C4-2B (cell line): ENCODE measurements around the gene STX5.

Experiments
- H3K27ac ChIP-seq: fragments of 450-650 bp; 2 replicates; pipeline ENCODE4 v1.5.1; 2017
- ZFX ChIP-seq: fragments of 450-650 bp; IDR thresholded peaks from 2 replicates; pipeline ENCODE4 v1.6.1; 2017
- TF ChIP-seq, protein P1 (sequence below): fragments of 450-650 bp; conservative IDR thresholded peaks from 2 replicates; pipeline ENCODE4 v1.5.1; 2017; ENCODE audit warnings: mild to moderate bottlenecking

Gene STX5

DNA sequence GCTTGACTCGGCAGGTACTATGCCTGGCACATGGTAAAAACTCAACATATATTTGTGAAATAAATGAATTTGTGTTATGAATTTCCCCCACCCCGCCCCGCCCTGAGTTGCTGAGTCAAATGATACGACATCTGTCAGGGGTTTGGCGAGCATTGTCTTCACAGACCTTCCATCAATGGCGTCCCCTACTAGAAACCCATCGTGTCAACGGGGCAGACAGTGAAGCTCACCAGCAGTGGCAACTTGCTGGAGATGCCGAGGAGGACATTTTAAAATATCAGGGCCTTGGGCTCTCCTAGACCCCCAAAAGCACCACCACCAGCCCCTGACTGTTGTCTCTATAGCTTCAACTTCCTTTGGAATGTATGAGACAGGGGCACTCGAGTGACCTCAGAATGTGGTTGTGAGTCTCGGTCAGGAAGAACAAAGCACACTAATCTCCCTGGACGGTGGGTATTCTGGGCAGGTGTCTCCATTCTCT, 25.9 kb downstream of the STX5 start:
- TF ChIP-seq, protein P1, sequence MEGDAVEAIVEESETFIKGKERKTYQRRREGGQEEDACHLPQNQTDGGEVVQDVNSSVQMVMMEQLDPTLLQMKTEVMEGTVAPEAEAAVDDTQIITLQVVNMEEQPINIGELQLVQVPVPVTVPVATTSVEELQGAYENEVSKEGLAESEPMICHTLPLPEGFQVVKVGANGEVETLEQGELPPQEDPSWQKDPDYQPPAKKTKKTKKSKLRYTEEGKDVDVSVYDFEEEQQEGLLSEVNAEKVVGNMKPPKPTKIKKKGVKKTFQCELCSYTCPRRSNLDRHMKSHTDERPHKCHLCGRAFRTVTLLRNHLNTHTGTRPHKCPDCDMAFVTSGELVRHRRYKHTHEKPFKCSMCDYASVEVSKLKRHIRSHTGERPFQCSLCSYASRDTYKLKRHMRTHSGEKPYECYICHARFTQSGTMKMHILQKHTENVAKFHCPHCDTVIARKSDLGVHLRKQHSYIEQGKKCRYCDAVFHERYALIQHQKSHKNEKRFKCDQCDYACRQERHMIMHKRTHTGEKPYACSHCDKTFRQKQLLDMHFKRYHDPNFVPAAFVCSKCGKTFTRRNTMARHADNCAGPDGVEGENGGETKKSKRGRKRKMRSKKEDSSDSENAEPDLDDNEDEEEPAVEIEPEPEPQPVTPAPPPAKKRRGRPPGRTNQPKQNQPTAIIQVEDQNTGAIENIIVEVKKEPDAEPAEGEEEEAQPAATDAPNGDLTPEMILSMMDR: no peak
- no peak for TF ChIP-seq ZFX
- peak overlapping the region; percentile 83 for H3K27ac ChIP-seq

GRCh38 chr11:62805076-62805892, 26.6 kb downstream of the STX5 start, which contains the start of gene NXF1:
Gene NXF1, minus strand, starts transcription at chr11:62805440. Its CDS starts 84 bp downstream, at chr11:62805356.
- peak within 1 kb of the TSS; percentile 83 for H3K27ac ChIP-seq

GRCh38 chr11:62804310-62805075, 27.4 kb downstream of the STX5 start:
- peak overlapping the region; percentile 83 for H3K27ac ChIP-seq
- TF ChIP-seq, protein P1: no peak
- TF ChIP-seq ZFX: no peak

More at GRCh38 chr11:62805076-62805892, 26.6 kb downstream of the STX5 start, which contains the start of gene NXF1:
- TF ChIP-seq, protein P1: no peak
- peak; percentile 95 for TF ChIP-seq ZFX

DNA sequence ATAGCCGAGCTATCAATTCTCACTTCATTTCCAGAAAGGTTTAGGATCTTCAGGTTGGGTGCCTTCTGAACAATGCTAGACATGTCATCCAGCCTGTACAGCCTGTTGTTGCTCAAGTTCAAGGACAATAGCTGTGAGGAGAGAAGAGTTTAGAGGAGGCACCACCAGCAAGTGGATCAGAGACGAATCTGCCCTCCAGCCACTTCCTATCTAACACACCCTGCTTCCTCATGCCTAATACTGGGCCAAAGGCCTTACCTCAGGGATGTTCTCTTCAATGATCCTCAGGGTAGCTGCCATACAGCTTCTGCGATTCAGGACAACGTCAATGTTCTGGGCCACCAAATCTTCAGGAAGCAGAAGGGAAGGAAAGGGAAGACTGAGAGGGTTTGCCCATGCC, 30.8 kb downstream of the STX5 start:
- no peak overlapping the region for H3K27ac ChIP-seq
- no peak for TF ChIP-seq ZFX
- TF ChIP-seq, protein P1: no peak

GRCh38 chr11:62799486-62799885, 32.4 kb downstream of the STX5 start:
- TF ChIP-seq ZFX: no peak
- TF ChIP-seq, protein P1: no peak
- H3K27ac ChIP-seq: no peak overlapping the region

- H3K27ac ChIP-seq: no peak overlapping the region
- TF ChIP-seq ZFX: no peak
- TF ChIP-seq, protein P1: no peak
Measured at GRCh38 chr11:62796281-62796680, 35.6 kb downstream of the STX5 start.
